ENCODE measurements around the gene IQCK.

IQCK gene

GRCh38 chr16:19808061-19808641, 90.1 kb downstream of the IQCK start:
- DNase-seq: no peak

- DNase-seq: no peak
Measured at GRCh38 chr16:19809121-19809635, 91.1 kb downstream of the IQCK start.

GRCh38 chr16:19809693-19810092, 91.6 kb downstream of the IQCK start:
- DNase-seq: no peak

- DNase-seq: no peak
Measured at GRCh38 chr16:19810817-19811731, 93.0 kb downstream of the IQCK start.

GRCh38 chr16:19812986-19813385, 94.9 kb downstream of the IQCK start:
- DNase-seq: no peak

- no peak for DNase-seq
Measured at GRCh38 chr16:19815418-19815817, 97.3 kb downstream of the IQCK start.

- no peak for DNase-seq
Measured at GRCh38 chr16:19817122-19817521, 99.1 kb downstream of the IQCK start.

- no peak for DNase-seq
Measured at GRCh38 chr16:19817875-19818274, 99.8 kb downstream of the IQCK start.

GRCh38 chr16:19822533-19822932, 104.5 kb downstream of the IQCK start:
- DNase-seq: no peak

- DNase-seq: no peak
Measured at GRCh38 chr16:19823322-19823721, 105.3 kb downstream of the IQCK start.

- no peak for DNase-seq
Measured at GRCh38 chr16:19824216-19824615, 106.1 kb downstream of the IQCK start.

- peak in 1 of 2 experiments; percentile 69 for DNase-seq
Measured at GRCh38 chr16:19829844-19830692, 112.0 kb downstream of the IQCK start.

GRCh38 chr16:19830902-19831560, 113.0 kb downstream of the IQCK start:
- DNase-seq: no peak

- DNase-seq: no peak
Measured at GRCh38 chr16:19831678-19832077, 113.6 kb downstream of the IQCK start.

- no peak for DNase-seq
Measured at GRCh38 chr16:19833176-19833575, 115.1 kb downstream of the IQCK start.

- DNase-seq: no peak
Measured at GRCh38 chr16:19833581-19833980, 115.5 kb downstream of the IQCK start.

- no peak for DNase-seq
Measured at GRCh38 chr16:19835196-19835595, 117.1 kb downstream of the IQCK start.

GRCh38 chr16:19835968-19836421, 117.9 kb downstream of the IQCK start:
- no peak for DNase-seq

GRCh38 chr16:19837331-19837980, 119.4 kb downstream of the IQCK start:
- DNase-seq: no peak

GRCh38 chr16:19837984-19838707, 120.1 kb downstream of the IQCK start:
- no peak for DNase-seq

- peak; percentile 68 to 92 for DNase-seq
Measured at GRCh38 chr16:19840524-19841110, 122.5 kb downstream of the IQCK start.

All from NCI-H446 (cell line).